Activated naive CD8-positive, alpha-beta T cell treated with anti-CD3 and anti-CD28 coated beads for 36 hours (primary cell): ENCODE measurements around the gene RNF144A. TPM values are rescaled to one million over a fixed set of nuclear protein-coding genes. Genes with fewer than 3 reads are reported as not detected.

Experiments
- DNase-seq: peaks from one replicate; pipeline ENCODE4 v3.0.0; 2021
- H3K27ac Mint-ChIP-seq: one replicate; pipeline ENCODE4 v1.8.0; 2022; ENCODE audit warnings: mild to moderate bottlenecking, moderate library complexity, mixed read lengths
- H3K27me3 Mint-ChIP-seq: one replicate; pipeline ENCODE4 v1.8.0; 2022; ENCODE audit warnings: mild to moderate bottlenecking, mixed read lengths
- H3K36me3 Mint-ChIP-seq: one replicate; pipeline ENCODE4 v1.8.0; 2021; ENCODE audit warnings: mild to moderate bottlenecking, mixed read lengths
- H3K4me1 Mint-ChIP-seq: one replicate; pipeline ENCODE4 v1.8.0; 2021; ENCODE audit warnings: mixed read lengths
- H3K4me3 Mint-ChIP-seq: one replicate; pipeline ENCODE4 v1.8.0; 2022; ENCODE audit warnings: mild to moderate bottlenecking, moderate library complexity, mixed read lengths
- H3K9me3 Mint-ChIP-seq: one replicate; pipeline ENCODE4 v1.8.0; 2022; ENCODE audit warnings: mixed read lengths
- total RNA-seq, 2 experiments: library from RNA; stranded (reverse); gene quantifications; one replicate each; pipeline ENCODE4 v1.2.3, GENCODE V29; 2021

Gene RNF144A
- total RNA-seq, 2 experiments from 2014 or later: 29.7 to 31.4 TPM

GRCh38 chr2:7045601-7046590 is 128.7 kb downstream of the RNF144A start:
- Mint-ChIP-seq H3K27ac (no peak overlapping the region), H3K27me3 (no peaks in the 10 kb centered on the region)
- no peak for DNase-seq

GRCh38 chr2:7047661-7048060 is 130.4 kb downstream of the RNF144A start:
- no peak overlapping the region for H3K4me3 Mint-ChIP-seq
- no peaks in the 10 kb centered on the region for H3K27me3 Mint-ChIP-seq
- H3K27ac Mint-ChIP-seq: no peak overlapping the region
- H3K9me3 Mint-ChIP-seq: no peaks in the 10 kb centered on the region
- H3K4me1 Mint-ChIP-seq: peaks cover 25% of the 10 kb centered on the region
- peaks cover 35% of the 10 kb centered on the region for H3K36me3 Mint-ChIP-seq
- DNase-seq: no peak

More at GRCh38 chr2:7045601-7046590, 128.7 kb downstream of the RNF144A start:
- peaks cover 38% of the 10 kb centered on the region for H3K36me3 Mint-ChIP-seq
- no peak overlapping the region for H3K4me3 Mint-ChIP-seq
- H3K4me1 Mint-ChIP-seq: peaks cover 25% of the 10 kb centered on the region
- H3K9me3 Mint-ChIP-seq: no peaks in the 10 kb centered on the region

GRCh38 chr2:7048762-7049294 is 131.6 kb downstream of the RNF144A start:
- no peak for DNase-seq
- H3K36me3 Mint-ChIP-seq: peaks cover 39% of the 10 kb centered on the region
- H3K4me1 Mint-ChIP-seq: peaks cover 25% of the 10 kb centered on the region
- H3K27me3 Mint-ChIP-seq: no peaks in the 10 kb centered on the region
- H3K27ac Mint-ChIP-seq: no peak overlapping the region
- H3K9me3 Mint-ChIP-seq: no peaks in the 10 kb centered on the region
- no peak overlapping the region for H3K4me3 Mint-ChIP-seq

- Mint-ChIP-seq H3K36me3 (peaks cover 20% of the 10 kb centered on the region), H3K27ac (no peak overlapping the region), H3K9me3 (no peaks in the 10 kb centered on the region), H3K4me3 (no peak overlapping the region), H3K27me3 (no peaks in the 10 kb centered on the region), H3K4me1 (peaks cover 10% of the 10 kb centered on the region)
- DNase-seq: no peak
These were observed 135.2 kb downstream of the RNF144A start for GRCh38 chr2:7052404-7052803.

- peaks cover 23% of the 10 kb centered on the region for H3K36me3 Mint-ChIP-seq
- no peaks in the 10 kb centered on the region for H3K27me3 Mint-ChIP-seq
- H3K4me3 Mint-ChIP-seq: no peak overlapping the region
- H3K27ac Mint-ChIP-seq: no peak overlapping the region
- peaks cover 14% of the 10 kb centered on the region for H3K4me1 Mint-ChIP-seq
- DNase-seq: no peak
- H3K9me3 Mint-ChIP-seq: peaks cover 3% of the 10 kb centered on the region
These were observed 136.5 kb downstream of the RNF144A start for GRCh38 chr2:7053650-7054265.

- Mint-ChIP-seq H3K4me3 (peak overlapping the region; percentile 60), H3K36me3 (peaks cover 31% of the 10 kb centered on the region), H3K4me1 (peaks cover 22% of the 10 kb centered on the region), H3K9me3 (peaks cover 4% of the 10 kb centered on the region), H3K27ac (peak overlapping the region; percentile 94), H3K27me3 (no peaks in the 10 kb centered on the region)
- DNase-seq: no peak
These were observed 140.7 kb downstream of the RNF144A start for GRCh38 chr2:7057865-7058400.

- peaks cover 45% of the 10 kb centered on the region for H3K36me3 Mint-ChIP-seq
- H3K27me3 Mint-ChIP-seq: no peaks in the 10 kb centered on the region
- DNase-seq: no peak
- peaks cover 11% of the 10 kb centered on the region for H3K9me3 Mint-ChIP-seq
- peaks cover 22% of the 10 kb centered on the region for H3K4me1 Mint-ChIP-seq
- no peak overlapping the region for H3K27ac Mint-ChIP-seq
- H3K4me3 Mint-ChIP-seq: no peak overlapping the region
These were observed 142.9 kb downstream of the RNF144A start for GRCh38 chr2:7060156-7060555.

- no peak for DNase-seq
- no peak overlapping the region for H3K4me3 Mint-ChIP-seq
- peaks cover 11% of the 10 kb centered on the region for H3K9me3 Mint-ChIP-seq
- no peak overlapping the region for H3K27ac Mint-ChIP-seq
- no peaks in the 10 kb centered on the region for H3K27me3 Mint-ChIP-seq
- peaks cover 46% of the 10 kb centered on the region for H3K36me3 Mint-ChIP-seq
- peaks cover 22% of the 10 kb centered on the region for H3K4me1 Mint-ChIP-seq
These were observed 143.6 kb downstream of the RNF144A start for GRCh38 chr2:7060631-7061449.

GRCh38 chr2:7061450-7061789 is 144.2 kb downstream of the RNF144A start:
- H3K27ac Mint-ChIP-seq: no peak overlapping the region
- peaks cover 22% of the 10 kb centered on the region for H3K4me1 Mint-ChIP-seq
- H3K27me3 Mint-ChIP-seq: no peaks in the 10 kb centered on the region
- no peak for DNase-seq
- H3K4me3 Mint-ChIP-seq: no peak overlapping the region
- H3K36me3 Mint-ChIP-seq: peaks cover 46% of the 10 kb centered on the region
- H3K9me3 Mint-ChIP-seq: peaks cover 11% of the 10 kb centered on the region

- Mint-ChIP-seq H3K27me3 (no peaks in the 10 kb centered on the region), H3K27ac (no peak overlapping the region), H3K36me3 (peaks cover 46% of the 10 kb centered on the region), H3K4me1 (peaks cover 22% of the 10 kb centered on the region), H3K9me3 (peaks cover 11% of the 10 kb centered on the region), H3K4me3 (no peak overlapping the region)
- DNase-seq: no peak
These were observed 144.7 kb downstream of the RNF144A start for GRCh38 chr2:7061921-7062320.

- DNase-seq: no peak
- Mint-ChIP-seq H3K27ac (no peak overlapping the region), H3K27me3 (no peaks in the 10 kb centered on the region), H3K4me3 (no peak overlapping the region), H3K4me1 (peaks cover 8% of the 10 kb centered on the region), H3K36me3 (peaks cover 43% of the 10 kb centered on the region), H3K9me3 (peaks cover 8% of the 10 kb centered on the region)
These were observed 146.6 kb downstream of the RNF144A start for GRCh38 chr2:7063789-7064188.

- no peaks in the 10 kb centered on the region for H3K27me3 Mint-ChIP-seq
- no peaks in the 10 kb centered on the region for H3K4me1 Mint-ChIP-seq
- peaks cover 2% of the 10 kb centered on the region for H3K9me3 Mint-ChIP-seq
- H3K27ac Mint-ChIP-seq: no peak overlapping the region
- H3K36me3 Mint-ChIP-seq: peaks cover 24% of the 10 kb centered on the region
- H3K4me3 Mint-ChIP-seq: no peak overlapping the region
- DNase-seq: no peak
These were observed 151.2 kb downstream of the RNF144A start for GRCh38 chr2:7068457-7068856.

GRCh38 chr2:7070483-7070882 is 153.3 kb downstream of the RNF144A start:
- no peaks in the 10 kb centered on the region for H3K27me3 Mint-ChIP-seq
- peaks cover 16% of the 10 kb centered on the region for H3K36me3 Mint-ChIP-seq
- DNase-seq: no peak
- H3K4me3 Mint-ChIP-seq: no peak overlapping the region
- no peaks in the 10 kb centered on the region for H3K4me1 Mint-ChIP-seq
- H3K27ac Mint-ChIP-seq: no peak overlapping the region
- no peaks in the 10 kb centered on the region for H3K9me3 Mint-ChIP-seq

GRCh38 chr2:7071154-7071553 is 153.9 kb downstream of the RNF144A start:
- no peaks in the 10 kb centered on the region for H3K9me3 Mint-ChIP-seq
- H3K36me3 Mint-ChIP-seq: peaks cover 16% of the 10 kb centered on the region
- H3K27me3 Mint-ChIP-seq: no peaks in the 10 kb centered on the region
- H3K4me3 Mint-ChIP-seq: no peak overlapping the region
- no peak overlapping the region for H3K27ac Mint-ChIP-seq
- DNase-seq: no peak
- no peaks in the 10 kb centered on the region for H3K4me1 Mint-ChIP-seq
